Right lobe of liver (tissue), 4 donors: ENCODE measurements around the gene FOXK2.

ENCODE experiments used
- CTCF ChIP-seq, 4 donors: fragments of 200-600 bp in 3 of 4; fragments of 450-650 bp in 1 of 4; IDR thresholded peaks; one replicate each; pipeline versions ENCODE4 v1.5.1 to v1.8.0; 2016 to 2022; ENCODE audit warnings: antibody characterized with exemption in 4 of 4, mild to moderate bottlenecking in 2 of 4
- POLR2A ChIP-seq: fragments of 450-650 bp; IDR thresholded peaks from one replicate; pipeline ENCODE4 v1.6.1; 2017; ENCODE audit warnings: antibody characterized with exemption, mild to moderate bottlenecking
- donor health status: DM: no; HTN: no; CAD: no.
- donor health status: DM: no; HTN: no; CAD: no.
- donor health status: DM: no; HTN: yes; CAD: no.

GRCh38 chr17:82491533-82491932 is 28.0 kb upstream of the FOXK2 start:
- TF ChIP-seq CTCF (IDR thresholded peaks at IDR 0.05) (no peak), POLR2A (no peak)
